BE2C (cell line): ENCODE results near the gene PRICKLE4. TPM values are rescaled to one million over a fixed set of nuclear protein-coding genes. Genes with fewer than 3 reads are reported as not detected.

Source experiments
- DNase-seq: peaks from one replicate; pipeline ENCODE4 v3.0.0-alpha.2; 2020
- H3K27me3 ChIP-seq: fragments of 250-450 bp; sonication (Bioruptor Pico); 2 replicates; pipeline ENCODE4 v1.5.1; 2020; ENCODE audit warnings: mild to moderate bottlenecking
- H3K36me3 ChIP-seq: fragments of 250-450 bp; sonication (Bioruptor Pico); 2 replicates; pipeline ENCODE4 v1.5.1; 2020; ENCODE audit warnings: mild to moderate bottlenecking
- H3K4me1 ChIP-seq: fragments of 250-450 bp; sonication (Bioruptor Pico); 2 replicates; pipeline ENCODE4 v1.5.1; 2020
- H3K4me3 ChIP-seq: 2 replicates; pipeline ENCODE4 v1.5.1; 2011; ENCODE audit warnings: low read depth, low read length
- H3K9me3 ChIP-seq: fragments of 250-450 bp; sonication (Bioruptor Pico); 2 replicates; pipeline ENCODE4 v1.5.1; 2020
- CTCF ChIP-seq: IDR thresholded peaks from 2 replicates; pipeline ENCODE4 v1.5.1; 2012; ENCODE audit warnings: mild to moderate bottlenecking, low read depth, low read length
- polyA plus RNA-seq: library from polyadenylated mRNA; unstranded; fragments of >200 nt; gene quantifications from one replicate; pipeline ENCODE4 v1.2.1, GENCODE V29; 2012; ENCODE audit warnings: low read depth, missing spikeins; ENCODE audit not compliant: insufficient read length, insufficient read depth

PRICKLE4 gene
- polyA plus RNA-seq, result not detected

DNA sequence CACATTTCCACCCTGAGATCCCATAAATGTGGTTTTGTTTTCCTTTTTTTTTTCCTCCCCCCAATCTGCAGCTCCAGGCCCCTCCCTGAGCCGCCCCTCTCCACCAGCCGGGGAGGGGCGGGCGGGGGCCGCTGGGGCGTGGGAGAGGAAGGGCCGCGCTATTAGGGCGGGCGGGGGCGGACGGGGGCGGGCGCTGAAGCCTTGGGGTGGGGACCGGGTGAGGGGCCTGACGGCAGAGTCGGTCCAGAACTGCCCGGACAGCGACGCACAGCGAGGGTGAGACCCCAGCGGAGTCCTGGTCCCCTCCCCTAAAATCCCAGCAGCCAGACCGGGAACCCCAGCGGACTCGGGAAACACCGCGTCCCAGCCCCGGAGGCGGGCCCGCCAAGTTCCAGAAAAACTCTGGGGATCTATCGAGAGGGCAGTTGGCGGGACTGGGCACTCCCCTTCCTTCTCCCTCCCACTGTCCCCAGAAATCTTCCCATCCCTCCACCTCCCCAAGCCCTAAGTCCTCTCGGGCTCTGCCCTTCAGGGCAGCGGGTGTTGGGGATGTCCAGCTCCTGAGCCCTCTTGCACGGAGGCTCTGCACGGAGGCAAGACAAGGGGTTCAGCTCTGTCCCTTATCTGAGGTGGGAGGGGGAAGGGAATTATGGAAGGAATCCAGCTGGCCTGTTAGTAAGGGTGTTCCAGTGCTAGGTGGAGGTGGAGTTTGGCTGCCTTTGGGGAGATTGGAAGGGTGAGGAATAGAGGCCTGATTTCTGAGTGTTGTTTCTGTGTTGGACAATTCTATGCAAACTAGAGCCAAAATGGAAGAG is at the start of gene PRICKLE4:
Gene PRICKLE4, plus strand, starts transcription at position 232 of the 815 bp plus-strand sequence. CDS start 2,692 bp downstream, outside the sequence.
- H3K4me3 ChIP-seq, result peak within 1 kb of the TSS; percentile 70
- DNase-seq, result no peak
- H3K27me3 ChIP-seq, result no peaks in the 10 kb centered on the region
- no peaks in the 10 kb centered on the region for H3K9me3 ChIP-seq
- TF ChIP-seq CTCF, result no peak
- no peaks in the 10 kb centered on the region for H3K4me1 ChIP-seq
- H3K36me3 ChIP-seq, result no peaks in the 10 kb centered on the region

DNA sequence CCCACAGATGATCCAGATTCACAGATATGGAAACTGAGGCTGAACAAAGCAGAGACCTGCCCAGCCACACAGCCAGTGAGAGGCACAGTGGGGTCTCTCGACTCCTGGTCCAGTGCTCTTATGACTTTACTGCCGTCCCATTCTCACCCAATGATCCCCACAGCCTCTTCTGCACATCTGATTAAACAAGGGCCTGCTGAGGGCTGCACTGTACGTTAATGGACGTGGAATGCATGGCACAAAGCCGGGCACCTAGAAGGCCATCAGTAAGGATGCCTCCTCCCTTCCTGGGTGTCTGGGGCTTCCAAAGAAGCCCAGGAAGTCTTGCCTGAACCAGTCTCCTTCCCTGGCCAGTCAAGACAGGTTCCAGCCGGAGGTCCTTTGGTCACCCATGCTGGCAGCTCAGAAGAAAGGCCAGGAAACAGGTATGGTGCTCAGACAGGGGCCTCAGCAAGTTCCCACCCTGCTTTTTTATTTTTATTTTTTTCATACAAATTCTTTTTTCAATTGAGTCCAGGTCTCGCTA is 49.0 kb upstream of the PRICKLE4 start:
- no peaks in the 10 kb centered on the region for H3K36me3 ChIP-seq
- peaks cover 21% of the 10 kb centered on the region for H3K4me1 ChIP-seq
- no peak overlapping the region for H3K4me3 ChIP-seq
- no peaks in the 10 kb centered on the region for H3K9me3 ChIP-seq
- DNase-seq, result no peak
- no peaks in the 10 kb centered on the region for H3K27me3 ChIP-seq
- no peak for TF ChIP-seq CTCF

GRCh38 chr6:41732149-41732548 is 48.4 kb upstream of the PRICKLE4 start:
- H3K36me3 ChIP-seq, result no peaks in the 10 kb centered on the region
- H3K4me1 ChIP-seq, result peaks cover 21% of the 10 kb centered on the region
- TF ChIP-seq CTCF, result no peak
- H3K4me3 ChIP-seq, result no peak overlapping the region
- H3K27me3 ChIP-seq, result no peaks in the 10 kb centered on the region
- H3K9me3 ChIP-seq, result no peaks in the 10 kb centered on the region
- DNase-seq, result no peak

- no peak for TF ChIP-seq CTCF
- Histone ChIP-seq H3K27me3 (no peaks in the 10 kb centered on the region), H3K4me3 (peak overlapping the region; percentile 70), H3K9me3 (no peaks in the 10 kb centered on the region), H3K36me3 (no peaks in the 10 kb centered on the region), H3K4me1 (peaks cover 21% of the 10 kb centered on the region)
- DNase-seq, result peak; percentile 29
Observed at GRCh38 chr6:41732591-41733359, 47.8 kb upstream of the PRICKLE4 start.

- TF ChIP-seq CTCF, result no peak
- DNase-seq, result no peak
- peaks cover 21% of the 10 kb centered on the region for H3K4me1 ChIP-seq
- peak overlapping the region; percentile 70 for H3K4me3 ChIP-seq
- H3K36me3 ChIP-seq, result no peaks in the 10 kb centered on the region
- no peaks in the 10 kb centered on the region for H3K9me3 ChIP-seq
- H3K27me3 ChIP-seq, result no peaks in the 10 kb centered on the region
Observed at GRCh38 chr6:41733360-41733706, 47.2 kb upstream of the PRICKLE4 start.
